K562 (cell line): ENCODE data around the gene DLG4. TPM values are rescaled to one million over a fixed set of nuclear protein-coding genes. Genes with fewer than 3 reads are reported as not detected.
A peak's percentile ranks its signal among the peaks of the same experiment; 100 is the strongest.

Source experiments
- ATAC-seq: fragments of 200-7000 bp; cut with Tn5 transposase; 3 replicates; pipeline ENCODE4 v1.9.1; 2020; ENCODE audit warnings: moderate library complexity
- BruUV-seq: library from RNA; stranded (reverse); fragments of 400-500 nt; replicated peaks from 2 replicates; lab custom pipeline; 2021; lab: Mats Ljungman, UMichigan
- CTCF ChIA-PET: fragments of 300-600 bp; formaldehyde crosslinking; extraction: SDS; loops from one replicate; lab custom pipeline; 2021; ENCODE audit warnings: low intra/inter-chr PET ratio; lab: Yijun Ruan, JAX
- POLR2A ChIA-PET: fragments of 300-600, 350-650 bp; sonication (Branson Sonifier 250); formaldehyde crosslinking; extraction: SDS; loops from one replicate; lab custom pipeline; 2021; ENCODE audit warnings: antibody characterized with exemption, inconsistent platforms; lab: Yijun Ruan, JAX
- DNase-seq, 4 experiments: peaks; one replicate each; pipeline versions ENCODE4 v3.0.0 to v3.0.0-alpha.2; 2011 to 2018; ENCODE audit warnings: low spot score in 3 of 4, mixed read lengths in 3 of 4; ENCODE audit errors: extremely low read depth in 1 of 4
- FAIRE-seq: peaks from 2 replicates; lab custom pipeline; 2011; peaks lifted over from hg19 to GRCh38; lab: Jason Lieb, UNC
- H2AFZ ChIP-seq: 2 replicates; pipeline ENCODE4 v1.6.0; 2011; ENCODE audit warnings: low read depth, low read length, control low read depth, inconsistent platforms
- H3K27ac ChIP-seq: fragments of 200-600 bp; 3 replicates; pipeline ENCODE4 v1.8.0; 2011; ENCODE audit warnings: low read depth, mild to moderate bottlenecking, control low read depth, inconsistent platforms, low read length, moderate library complexity, mixed read lengths; ENCODE audit errors: extremely low read depth
- H3K27me3 ChIP-seq, 2 experiments: fragments of 300-600 bp in 1 of 2; 2 replicates in 1 of 2; 3 replicates in 1 of 2; pipeline versions ENCODE4 v1.6.0 to v1.8.0; 2011; ENCODE audit warnings: inconsistent platforms in 2 of 2, low read length in 2 of 2, mild to moderate bottlenecking in 1 of 2, mixed read lengths in 1 of 2, moderate library complexity in 1 of 2; ENCODE audit not compliant: control insufficient read depth in 2 of 2, insufficient read depth in 2 of 2
- H3K36me3 ChIP-seq: fragments of 300-600 bp; 3 replicates; pipeline ENCODE4 v1.8.0; 2011; ENCODE audit warnings: mild to moderate bottlenecking, low read length, inconsistent platforms; ENCODE audit not compliant: control insufficient read depth, insufficient read depth
- H3K4me1 ChIP-seq, 2 experiments: fragments of 200-600 bp in 1 of 2; replicated peaks in 1 of 2; 2 replicates in 1 of 2; 3 replicates in 1 of 2; pipeline versions ENCODE4 v1.5.1 to v1.8.0; 2011; ENCODE audit warnings: inconsistent platforms in 2 of 2, low read length in 2 of 2, mild to moderate bottlenecking in 1 of 2, mixed read lengths in 1 of 2, moderate library complexity in 1 of 2; ENCODE audit not compliant: control insufficient read depth in 2 of 2, insufficient read depth in 2 of 2
- H3K4me2 ChIP-seq: 2 replicates; pipeline ENCODE4 v1.6.1; 2011; ENCODE audit warnings: low read length, control low read depth, inconsistent platforms, mixed read lengths; ENCODE audit not compliant: insufficient read depth
- H3K4me3 ChIP-seq: fragments of 200-600 bp; sonication (generic), shearing (Covaris generic); 2 replicates; pipeline ENCODE4 v1.5.1; 2016; ENCODE audit warnings: control low read depth, inconsistent platforms
- H3K79me2 ChIP-seq: fragments of 200-600 bp; 3 replicates; pipeline ENCODE4 v1.8.0; 2011; ENCODE audit warnings: low read length, inconsistent platforms; ENCODE audit not compliant: control insufficient read depth, insufficient read depth
- H3K9ac ChIP-seq, 2 experiments: 2 replicates each; pipeline versions ENCODE4 v1.6.0 to v1.6.1; 2011; ENCODE audit warnings: low read depth in 2 of 2, low read length in 2 of 2, control low read depth in 1 of 2, inconsistent platforms in 1 of 2, mild to moderate bottlenecking in 1 of 2, mixed read lengths in 1 of 2; ENCODE audit not compliant: insufficient read depth in 1 of 2
- H3K9me1 ChIP-seq: one replicate; pipeline ENCODE4 v1.6.0; 2011; ENCODE audit warnings: inconsistent platforms, mild to moderate bottlenecking, low read length, moderate library complexity; ENCODE audit not compliant: control insufficient read depth, insufficient read depth
- H3K9me3 ChIP-seq: replicated peaks from 2 replicates; pipeline ENCODE4 v1.5.1; 2011; ENCODE audit warnings: low read depth, low read length, inconsistent platforms; ENCODE audit not compliant: control insufficient read depth, insufficient read depth
- H4K20me1 ChIP-seq: replicated peaks from 2 replicates; pipeline ENCODE4 v1.6.1; 2011; ENCODE audit warnings: low read length, inconsistent platforms, mixed read lengths; ENCODE audit not compliant: control insufficient read depth, insufficient read depth
- ADNP ChIP-seq: fragments of 200-800 bp; sonication (Bioruptor generic); IDR thresholded peaks from 2 replicates; pipeline ENCODE4 v1.6.1; 2016; ENCODE audit warnings: missing genetic modification characterization, missing compliant biosample characterization
- CREM ChIP-seq: IDR thresholded peaks from 2 replicates; pipeline ENCODE4 v1.6.1; 2014; ENCODE audit warnings: antibody characterized with exemption, low read depth
- HSF4 ChIP-seq: fragments of 250-450 bp; sonication (Bioruptor Pico); IDR thresholded peaks from 2 replicates; pipeline ENCODE4 v2.1.2; 2022; ENCODE audit warnings: mild to moderate bottlenecking, moderate library complexity, borderline replicate concordance
- KAT2B ChIP-seq: IDR thresholded peaks from one replicate; pipeline ENCODE4 v1.6.1; 2012; ENCODE audit warnings: low read depth, mild to moderate bottlenecking, control low read depth, inconsistent platforms, low read length, moderate library complexity
- NFATC3 ChIP-seq: fragments of 450-650 bp; IDR thresholded peaks from 2 replicates; pipeline ENCODE4 v1.6.1; 2017; ENCODE audit warnings: mild to moderate bottlenecking
- NR2C1 ChIP-seq, 2 experiments: fragments of 450-650 bp; IDR thresholded peaks; 2 replicates each; pipeline ENCODE4 v1.6.1; 2017; ENCODE audit warnings: mild to moderate bottlenecking in 2 of 2, antibody characterized with exemption in 1 of 2, inconsistent platforms in 1 of 2, missing compliant biosample characterization in 1 of 2, missing genetic modification characterization in 1 of 2
- PRPF4 ChIP-seq: fragments of 200-400 bp; formaldehyde crosslinking; IDR thresholded peaks from one replicate; pipeline ENCODE4 v1.6.1; 2017; ENCODE audit warnings: low read length, low read depth, mild to moderate bottlenecking; ENCODE audit not compliant: insufficient read depth, poor library complexity, severe bottlenecking
- SETDB1 ChIP-seq: IDR thresholded peaks from one replicate; pipeline ENCODE4 v1.6.1; 2012; ENCODE audit warnings: low read length, control low read depth, inconsistent platforms
- SMAD1 ChIP-seq: fragments of 150-350 bp; IDR thresholded peaks from 2 replicates; pipeline ENCODE4 v1.6.1; 2014; ENCODE audit warnings: low read length, low read depth; ENCODE audit not compliant: partially characterized antibody
- SP1 ChIP-seq: sonication (generic); formaldehyde crosslinking; IDR thresholded peaks from 2 replicates; pipeline ENCODE4 v1.8.1; 2022; ENCODE audit warnings: mild to moderate bottlenecking, missing genetic modification reagents
- SRSF3 ChIP-seq: fragments of 200-400 bp; formaldehyde crosslinking; IDR thresholded peaks from 2 replicates; pipeline ENCODE4 v1.6.1; 2016; ENCODE audit warnings: mild to moderate bottlenecking, low read length, moderate library complexity; ENCODE audit not compliant: insufficient read depth
- TSC22D4 ChIP-seq: fragments of 450-650 bp; IDR thresholded peaks from 2 replicates; pipeline ENCODE4 v1.6.1; 2016; ENCODE audit warnings: missing genetic modification characterization, missing biosample characterization, control low read depth
- WGBS: fragments of 100-300 bp; shearing (Covaris generic); methylation state at CpG from one replicate; pipeline ENCODE4 v1.1.6; 2016; ENCODE audit warnings: low coverage, mixed read lengths; ENCODE audit not compliant: insufficient coverage; ENCODE audit errors: missing lambda C conversion rate; 5-methylcytosine and 5-hydroxymethylcytosine counted together
- in situ Hi-C: fragments of 300-500 bp; cut with MboI; formaldehyde crosslinking; loops from 4 replicates; pipeline ENCODE4 v1.15.0; 2018; ENCODE audit warnings: inconsistent platforms, mixed read lengths
- intact Hi-C: fragments of 100-400 bp; cut with micrococcal nuclease; formaldehyde crosslinking; loops from 2 replicates; pipeline ENCODE4 v1.14.2; 2022
- polyA plus RNA-seq, 8 experiments: library from polyadenylated mRNA; depleted of rRNA in 4 of 8; stranded (reverse) in 5 of 8; unstranded in 3 of 8; fragments of >200 nt; fragmentation: Nextera tagmentation in 2 of 8; fragmentation: Illumina TruSeq in 1 of 8; extraction: Ambion mirVana in 2 of 8; extraction: Trizol in 1 of 8; gene quantifications; 2 replicates each; pipeline versions ENCODE4 v1.2.1 to v1.2.3, GENCODE V29; 2011 to 2014; ENCODE audit warnings: inconsistent platforms in 1 of 8, missing spikeins in 1 of 8
- total RNA-seq, 7 experiments: library from RNA; depleted of rRNA in 6 of 7; stranded (reverse); fragments of >200 nt in 6 of 7; fragmentation: Illumina TruSeq in 2 of 7; extraction: Trizol in 2 of 7; gene quantifications; 2 replicates each; pipeline versions ENCODE4 v1.2.1 to v1.2.3, GENCODE V29; 2011 to 2021; ENCODE audit warnings: low replicate concordance in 1 of 7
- TF ChIP-seq, protein P1 (sequence below): fragments of 250-450 bp; sonication (Bioruptor Pico); IDR thresholded peaks from 2 replicates; pipeline ENCODE4 v1.9.0; 2021; ENCODE audit warnings: mild to moderate bottlenecking
- TF ChIP-seq, protein P2 (sequence below), 3 experiments: IDR thresholded peaks in 2 of 3; conservative IDR thresholded peaks in 1 of 3; 2 replicates each; pipeline ENCODE4 v1.5.1; 2011 to 2012; ENCODE audit warnings: low read length in 3 of 3, mild to moderate bottlenecking in 3 of 3, control low read depth in 2 of 3, improper control_type of control experiment in 1 of 3, inconsistent platforms in 1 of 3, low read depth in 1 of 3, mixed read lengths in 1 of 3, moderate library complexity in 1 of 3; ENCODE audit not compliant: insufficient read depth in 2 of 3
- TF ChIP-seq, protein P3 (sequence below): sonication (generic); formaldehyde crosslinking; IDR thresholded peaks from 2 replicates; pipeline ENCODE4 v1.9.0; 2022; ENCODE audit warnings: mild to moderate bottlenecking, missing genetic modification reagents

DLG4 gene
- total and polyA plus RNA-seq, 9 of the 15 experiments (the other 6 are each of a cell fraction or from before 2014, with no cell fraction given) = 0.03 to 12.0 (median 4.1) TPM

DNA sequence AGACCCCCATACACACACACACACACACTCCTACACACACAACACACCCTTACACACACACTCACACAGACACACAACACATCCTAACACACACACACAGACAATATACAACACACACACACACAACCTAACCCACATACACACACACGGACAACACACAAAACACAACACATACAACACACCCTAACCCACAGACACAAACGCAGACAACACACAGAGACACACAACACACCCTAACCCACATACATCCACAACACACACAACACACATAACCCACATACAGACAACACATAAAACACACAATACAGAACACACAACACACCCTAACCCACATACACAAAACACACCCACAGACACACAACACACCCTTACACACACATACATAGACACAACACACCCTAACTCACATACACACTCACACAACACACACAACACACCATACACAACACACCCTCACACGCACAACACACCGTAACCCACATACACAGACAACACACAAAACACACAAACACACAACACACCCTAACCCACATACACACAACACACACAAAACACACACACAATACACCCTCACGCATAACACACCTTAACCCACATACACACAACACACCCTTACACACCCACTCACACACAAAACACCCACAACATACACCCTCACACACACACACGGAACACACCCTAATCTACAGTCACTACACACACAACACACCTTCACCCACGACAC is 44.9 kb downstream of the DLG4 start (continued):
- TF ChIP-seq KAT2B = no peak
- TF ChIP-seq TSC22D4 (tag) = peak; percentile 80
- no peak for TF ChIP-seq PRPF4
- no peak for TF ChIP-seq NFATC3
- no peak for TF ChIP-seq SMAD1
- peak; percentile 46; the same call in 1 of the 2 replicates for TF ChIP-seq ADNP (tag)

DNA sequence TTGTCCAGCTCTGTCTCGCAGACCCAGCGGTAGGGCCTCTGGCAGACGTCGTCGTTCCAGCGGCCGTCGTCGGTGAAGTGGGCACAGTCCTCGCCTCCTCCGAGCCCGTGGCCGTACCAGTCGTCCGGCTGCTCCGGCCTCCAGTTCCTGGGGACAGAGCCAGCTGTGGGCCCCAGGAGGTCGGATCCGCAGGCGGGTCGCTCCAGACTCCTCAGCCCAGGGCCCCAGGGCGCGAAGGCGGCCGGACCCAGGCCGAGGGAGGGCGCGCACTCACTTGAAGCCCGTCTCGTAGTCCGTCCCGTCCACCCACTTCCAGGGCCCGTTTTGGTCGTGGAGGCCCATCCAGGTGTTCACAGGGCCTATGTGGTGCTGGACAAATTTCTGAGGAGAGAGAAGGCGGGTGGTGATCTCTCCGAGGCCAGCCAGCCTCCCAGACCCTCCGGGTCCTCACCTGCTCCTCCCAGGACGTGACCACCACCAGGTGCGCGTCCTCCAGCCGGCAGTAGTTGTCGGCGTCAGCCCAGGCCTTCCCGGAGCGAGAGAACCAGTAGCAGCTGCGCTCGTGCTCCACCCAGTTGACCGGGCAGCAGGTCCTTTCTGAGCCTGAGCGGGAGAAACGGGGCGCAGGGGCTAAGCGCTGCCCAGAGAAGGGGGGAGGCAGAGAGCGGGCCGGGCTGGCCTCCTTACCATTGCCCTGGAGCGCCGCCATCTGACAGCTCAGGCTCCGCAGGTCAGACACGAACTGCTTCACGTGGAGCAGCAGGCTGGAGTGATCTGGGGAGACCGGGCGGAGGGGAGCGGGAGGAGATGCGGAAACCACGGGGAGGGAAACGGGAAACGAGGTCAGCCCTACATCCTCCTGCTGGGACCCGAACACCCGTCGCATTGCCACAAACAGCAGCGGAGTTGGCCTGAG is 45.7 kb downstream of the DLG4 start:
- Histone ChIP-seq H3K9me3 (0 out of 2 replicates have a peak, but pooled peaks cover 3% of the 10 kb centered on the region), H3K79me2 (no peaks in the 10 kb centered on the region), H3K4me1 (peaks cover 3 to 26% of the 10 kb centered on the region in 2 experiments; a peak in 3 of 5 replicates), H3K9ac (no peak overlapping the region), H3K4me3 (no peak overlapping the region), H3K36me3 (no peaks in the 10 kb centered on the region), H2AFZ (no peak overlapping the region), H3K27me3 (peaks cover 0 to 14% of the 10 kb centered on the region in 2 experiments; a peak in 2 of 5 replicates), H3K27ac (no peak overlapping the region), H3K4me2 (no peak overlapping the region), H4K20me1 (no peaks in the 10 kb centered on the region), H3K9me1 (no peaks in the 10 kb centered on the region)
- ATAC-seq = peak; percentile 38; the same call in 1 of the 3 replicates
- in situ Hi-C loops = no loop called here
- no peak for FAIRE-seq
- BruUV-seq = no TSS peak
- CTCF ChIA-PET = interaction anchor here (0.6 kb wide), 1 partner anchor 576 kb away, joined by 3 read pairs; no protein-coding TSS in a partner anchor
- POLR2A ChIA-PET = interaction anchor here (0.6 kb wide), 1 partner anchor 82 kb away, joined by 4 read pairs; no protein-coding TSS in a partner anchor
- DNase-seq = peak in 1 of 4 experiments; percentile 12
- WGBS = 55% methylated on average over 23 of the region's 69 CpGs
- intact Hi-C loops = no loop called here
- TF ChIP-seq, protein P1, sequence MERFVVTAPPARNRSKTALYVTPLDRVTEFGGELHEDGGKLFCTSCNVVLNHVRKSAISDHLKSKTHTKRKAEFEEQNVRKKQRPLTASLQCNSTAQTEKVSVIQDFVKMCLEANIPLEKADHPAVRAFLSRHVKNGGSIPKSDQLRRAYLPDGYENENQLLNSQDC = no peak
- TF ChIP-seq NR2C1 (IDR thresholded peaks at IDR 0.05) (no peak), NR2C1 (tag; IDR thresholded peaks at IDR 0.05) (no peak), CREM (no peak), SRSF3 (no peak), HSF4 (no peak), SETDB1 (no peak), SP1 (CRISPR knock-in tag) (no peak)
- TF ChIP-seq, protein P2, sequence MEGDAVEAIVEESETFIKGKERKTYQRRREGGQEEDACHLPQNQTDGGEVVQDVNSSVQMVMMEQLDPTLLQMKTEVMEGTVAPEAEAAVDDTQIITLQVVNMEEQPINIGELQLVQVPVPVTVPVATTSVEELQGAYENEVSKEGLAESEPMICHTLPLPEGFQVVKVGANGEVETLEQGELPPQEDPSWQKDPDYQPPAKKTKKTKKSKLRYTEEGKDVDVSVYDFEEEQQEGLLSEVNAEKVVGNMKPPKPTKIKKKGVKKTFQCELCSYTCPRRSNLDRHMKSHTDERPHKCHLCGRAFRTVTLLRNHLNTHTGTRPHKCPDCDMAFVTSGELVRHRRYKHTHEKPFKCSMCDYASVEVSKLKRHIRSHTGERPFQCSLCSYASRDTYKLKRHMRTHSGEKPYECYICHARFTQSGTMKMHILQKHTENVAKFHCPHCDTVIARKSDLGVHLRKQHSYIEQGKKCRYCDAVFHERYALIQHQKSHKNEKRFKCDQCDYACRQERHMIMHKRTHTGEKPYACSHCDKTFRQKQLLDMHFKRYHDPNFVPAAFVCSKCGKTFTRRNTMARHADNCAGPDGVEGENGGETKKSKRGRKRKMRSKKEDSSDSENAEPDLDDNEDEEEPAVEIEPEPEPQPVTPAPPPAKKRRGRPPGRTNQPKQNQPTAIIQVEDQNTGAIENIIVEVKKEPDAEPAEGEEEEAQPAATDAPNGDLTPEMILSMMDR (IDR thresholded peaks at IDR 0.05 in 2 of 3, conservative IDR thresholded peaks at IDR 0.05 in 1 of 3; ENCODE audit: insufficient read depth in 2 of 3, low read depth in 1 of 3, low read length in 3 of 3) = peak in 1 of 3 experiments; percentile 29; a peak in 1 of 6 replicates
- TF ChIP-seq, protein P3, sequence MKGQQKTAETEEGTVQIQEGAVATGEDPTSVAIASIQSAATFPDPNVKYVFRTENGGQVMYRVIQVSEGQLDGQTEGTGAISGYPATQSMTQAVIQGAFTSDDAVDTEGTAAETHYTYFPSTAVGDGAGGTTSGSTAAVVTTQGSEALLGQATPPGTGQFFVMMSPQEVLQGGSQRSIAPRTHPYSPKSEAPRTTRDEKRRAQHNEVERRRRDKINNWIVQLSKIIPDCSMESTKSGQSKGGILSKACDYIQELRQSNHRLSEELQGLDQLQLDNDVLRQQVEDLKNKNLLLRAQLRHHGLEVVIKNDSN (CRISPR knock-in tag) = no peak
